HG03432 (cell line): ENCODE measurements around the gene OR2H2.

ENCODE experiments used
- ATAC-seq: cut with Tn5 transposase; IDR thresholded peaks from one replicate; pipeline ENCODE4 v1.9.1; 2021; ENCODE audit warnings: mild to moderate bottlenecking, moderate library complexity; ENCODE audit not compliant: unreplicated experiment

Gene OR2H2

DNA sequence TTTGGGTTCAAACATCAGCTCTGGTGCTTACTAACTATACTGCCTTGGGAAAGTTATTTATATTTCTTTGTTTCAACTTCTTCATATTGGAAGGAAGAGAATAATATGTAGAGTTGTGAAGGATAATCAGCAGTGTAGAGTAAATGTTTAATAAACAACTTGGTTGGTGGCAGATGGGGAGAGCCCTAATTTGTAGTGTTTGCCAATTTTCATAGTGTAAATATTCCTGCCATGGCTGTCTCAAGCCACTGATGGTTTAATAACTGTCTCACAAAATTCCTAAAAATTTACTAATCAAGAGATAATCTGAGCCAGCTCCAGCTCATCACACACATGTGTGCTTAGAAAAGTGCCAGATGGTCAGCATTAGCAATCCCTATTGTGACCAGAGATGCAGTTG is at the start of gene OR2H2:
Gene OR2H2, plus strand, starts transcription at position 301 of the 400 bp plus-strand sequence. CDS start 2,824 bp downstream, outside the sequence.
- ATAC-seq: no peak

DNA sequence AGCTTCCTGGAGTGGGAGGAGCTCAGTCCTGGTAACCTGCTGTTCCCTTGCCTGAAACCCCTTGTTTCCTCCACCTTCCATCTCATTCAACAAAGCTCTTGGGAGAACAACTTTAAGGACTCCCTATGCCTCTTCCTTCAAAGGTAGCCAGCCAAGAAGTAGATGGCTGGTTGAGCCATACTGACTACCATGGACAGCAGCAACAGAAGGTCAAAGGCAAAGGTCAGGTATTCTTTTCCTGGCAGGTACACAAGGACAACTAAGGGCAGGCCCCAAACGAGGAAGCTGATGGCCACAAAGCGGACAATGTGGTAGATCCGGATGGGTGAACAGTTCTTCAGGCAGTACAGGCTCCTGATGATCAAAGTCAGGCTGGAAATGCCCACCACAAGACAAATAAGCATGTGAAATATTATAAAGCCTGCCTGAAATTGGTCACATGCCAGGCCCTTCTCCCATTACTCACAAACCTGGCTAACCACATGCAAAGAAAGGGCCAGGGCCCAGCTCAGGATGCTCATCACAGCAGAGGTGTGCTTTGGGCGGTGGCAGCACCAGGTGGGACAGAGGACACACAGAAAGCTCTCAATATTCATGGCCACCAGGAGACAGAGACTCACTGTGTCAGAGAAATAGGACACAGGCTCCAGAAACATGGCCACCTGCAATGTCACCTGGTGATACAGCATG is 47.1 kb upstream of the OR2H2 start:
- no peak for ATAC-seq

DNA sequence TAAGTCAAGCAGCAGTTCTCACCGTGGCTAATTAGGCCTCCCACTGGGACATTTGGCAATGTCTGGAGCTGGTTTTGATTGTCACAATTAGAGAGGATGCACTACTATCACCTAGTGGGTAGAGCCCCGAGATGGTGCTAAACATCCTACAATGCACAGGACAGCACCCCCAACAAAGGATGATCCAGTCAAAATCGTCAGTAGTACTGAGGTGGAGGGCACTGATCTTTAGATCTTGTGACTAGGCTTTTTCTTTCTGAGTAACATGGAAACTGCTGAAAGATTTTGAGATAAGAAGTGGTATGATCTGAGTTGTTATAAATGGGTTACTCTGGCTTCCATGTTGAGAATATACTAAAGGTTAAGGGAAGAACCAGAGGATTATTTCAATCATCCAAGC is 37.3 kb upstream of the OR2H2 start:
- ATAC-seq: no peak

DNA sequence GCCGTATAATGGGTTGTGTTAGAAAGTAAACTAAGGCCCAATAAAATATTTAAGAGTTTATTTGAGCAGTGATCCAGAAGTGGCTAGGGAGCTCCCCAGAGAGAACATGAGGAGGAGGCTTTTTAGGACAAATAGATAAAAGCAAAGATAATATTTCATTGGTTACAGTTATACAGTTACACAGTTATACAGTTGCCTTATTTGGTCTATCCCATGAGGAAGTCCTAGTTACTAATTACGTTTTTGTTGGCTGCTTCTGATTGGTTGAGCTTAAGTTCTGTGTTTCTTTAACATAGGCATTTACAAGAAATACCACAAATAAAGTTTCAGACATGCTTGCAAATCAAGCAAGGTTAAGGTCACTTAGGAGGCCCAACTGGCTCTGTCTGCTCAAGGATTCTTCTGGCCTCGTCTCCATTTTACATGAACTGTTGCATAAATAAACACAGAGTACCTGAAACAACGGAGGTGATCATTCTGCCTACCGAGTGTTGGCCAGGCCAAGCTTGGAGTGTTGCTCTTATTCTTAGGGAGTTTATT is 32.3 kb upstream of the OR2H2 start:
- peak; percentile 87 for ATAC-seq

DNA sequence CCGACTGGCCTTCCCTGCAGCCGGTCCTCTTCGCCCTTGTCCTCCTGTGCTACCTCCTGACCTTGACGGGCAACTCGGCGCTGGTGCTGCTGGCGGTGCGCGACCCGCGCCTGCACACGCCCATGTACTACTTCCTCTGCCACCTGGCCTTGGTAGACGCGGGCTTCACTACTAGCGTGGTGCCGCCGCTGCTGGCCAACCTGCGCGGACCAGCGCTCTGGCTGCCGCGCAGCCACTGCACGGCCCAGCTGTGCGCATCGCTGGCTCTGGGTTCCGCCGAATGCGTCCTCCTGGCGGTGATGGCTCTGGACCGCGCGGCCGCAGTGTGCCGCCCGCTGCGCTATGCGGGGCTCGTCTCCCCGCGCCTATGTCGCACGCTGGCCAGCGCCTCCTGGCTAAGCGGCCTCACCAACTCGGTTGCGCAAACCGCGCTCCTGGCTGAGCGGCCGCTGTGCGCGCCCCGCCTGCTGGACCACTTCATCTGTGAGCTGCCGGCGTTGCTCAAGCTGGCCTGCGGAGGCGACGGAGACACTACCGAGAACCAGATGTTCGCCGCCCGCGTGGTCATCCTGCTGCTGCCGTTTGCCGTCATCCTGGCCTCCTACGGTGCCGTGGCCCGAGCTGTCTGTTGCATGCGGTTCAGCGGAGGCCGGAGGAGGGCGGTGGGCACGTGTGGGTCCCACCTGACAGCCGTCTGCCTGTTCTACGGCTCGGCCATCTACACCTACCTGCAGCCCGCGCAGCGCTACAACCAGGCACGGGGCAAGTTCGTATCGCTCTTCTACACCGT is 31.5 kb upstream of the OR2H2 start:
- peak; percentile 52 for ATAC-seq

DNA sequence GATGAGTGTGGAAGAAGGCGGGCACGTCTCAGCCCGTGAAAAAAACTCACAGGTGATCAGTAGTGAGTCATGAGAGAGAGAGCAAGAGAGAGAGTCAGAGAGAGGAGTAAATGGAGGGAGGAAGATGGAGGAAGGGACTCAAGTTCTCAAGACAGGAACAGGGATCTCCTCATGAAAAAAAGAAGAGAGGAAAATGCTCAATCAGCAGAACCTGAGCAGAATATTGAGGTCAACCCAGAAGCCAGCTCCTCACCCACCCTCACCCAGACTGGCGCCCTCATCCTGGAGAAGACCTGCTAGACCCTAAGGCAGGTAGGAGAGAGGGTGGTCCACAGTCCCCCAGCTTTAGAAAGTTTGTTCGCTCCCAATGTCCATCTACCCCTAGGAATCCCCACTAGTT is 30.2 kb upstream of the OR2H2 start:
- no peak for ATAC-seq

DNA sequence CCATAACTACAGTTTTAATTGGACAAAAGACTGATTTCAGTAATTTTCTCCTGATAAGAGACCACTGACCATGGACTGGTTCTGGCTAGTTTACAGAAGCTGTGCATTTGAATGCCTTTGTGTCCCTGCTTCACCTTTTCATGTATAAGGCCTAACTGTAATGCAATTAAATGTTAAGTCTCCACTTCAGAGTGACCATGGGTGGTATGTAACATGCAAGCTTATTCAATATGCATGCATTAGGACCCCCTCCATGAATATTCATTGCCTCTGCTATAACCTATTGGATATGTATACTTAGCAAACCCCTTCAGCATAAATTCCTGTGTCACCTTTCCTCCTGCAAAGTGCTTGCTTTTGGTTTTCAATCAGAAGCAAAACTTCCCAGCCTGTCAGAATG is 27.6 kb upstream of the OR2H2 start:
- ATAC-seq: no peak

DNA sequence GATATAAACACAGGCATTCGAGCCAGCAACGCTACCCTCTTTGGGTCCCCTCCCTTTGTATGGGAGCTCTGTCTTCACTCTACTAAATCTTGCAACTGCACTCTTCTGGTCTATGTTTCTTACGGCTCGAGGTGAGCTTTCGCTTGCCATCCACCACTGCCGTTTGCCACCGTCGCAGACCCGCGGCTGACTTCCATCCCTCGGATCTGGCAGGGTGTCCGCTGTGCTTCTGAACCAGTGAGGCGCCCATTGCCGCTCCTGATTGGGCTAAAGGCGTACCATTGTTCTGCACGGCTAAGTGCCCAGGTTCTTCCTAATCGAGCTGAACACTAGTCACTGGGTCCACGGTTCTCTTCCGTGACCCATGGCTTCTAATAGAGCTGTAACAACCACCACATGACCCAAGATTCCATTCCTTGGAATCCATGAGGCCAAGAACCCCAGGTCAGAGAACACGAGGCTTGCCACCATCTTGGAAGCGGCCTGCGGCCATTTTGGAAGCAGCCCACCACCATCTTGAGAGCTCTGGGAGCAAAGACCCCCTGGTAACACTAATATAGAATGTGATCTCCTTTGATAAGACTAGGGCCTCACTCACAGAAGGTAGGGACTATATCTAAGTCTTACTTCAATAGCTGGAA is 26.4 kb upstream of the OR2H2 start:
- no peak for ATAC-seq

DNA sequence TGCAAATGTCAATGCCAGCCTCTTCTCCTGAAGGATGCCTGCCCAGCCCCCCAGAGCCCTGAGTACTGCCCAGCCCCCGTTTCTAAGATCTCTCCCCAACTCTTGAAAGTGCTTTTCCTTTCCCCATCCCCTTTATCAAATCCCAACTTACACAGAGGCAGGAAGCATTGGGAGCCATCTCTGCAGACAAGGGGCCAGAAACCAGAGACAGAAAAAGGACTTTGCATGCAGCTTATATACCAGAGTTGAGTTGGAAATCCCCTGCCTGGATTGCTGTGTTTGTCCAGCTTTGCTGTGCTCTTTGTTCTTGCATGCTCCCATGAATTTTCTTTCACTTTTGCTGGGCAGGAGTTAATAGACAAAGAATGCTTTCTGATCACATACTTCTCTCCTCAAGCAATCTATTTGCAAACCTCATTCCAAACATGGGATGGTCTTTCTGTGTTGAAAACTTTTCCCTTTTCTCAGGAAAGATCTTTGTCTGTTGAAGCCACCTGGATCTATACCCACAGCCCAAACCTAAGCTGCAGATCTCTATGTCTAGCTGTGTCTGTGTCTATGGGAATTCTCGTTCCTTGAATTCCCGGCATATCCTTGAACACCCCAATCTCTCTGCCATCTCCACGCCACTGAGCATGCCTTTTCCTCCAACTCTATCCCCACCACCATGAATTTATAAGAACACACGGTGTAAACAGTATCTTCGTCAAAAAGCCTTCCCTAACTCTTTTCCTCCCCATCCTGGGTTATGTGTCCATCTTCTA is 25.2 kb upstream of the OR2H2 start, which contains the start of gene UBD:
Gene UBD, minus strand, starts transcription at position 209 of the 764 bp plus-strand sequence. Its CDS starts 31 bp downstream, at position 178.
- ATAC-seq: no peak

DNA sequence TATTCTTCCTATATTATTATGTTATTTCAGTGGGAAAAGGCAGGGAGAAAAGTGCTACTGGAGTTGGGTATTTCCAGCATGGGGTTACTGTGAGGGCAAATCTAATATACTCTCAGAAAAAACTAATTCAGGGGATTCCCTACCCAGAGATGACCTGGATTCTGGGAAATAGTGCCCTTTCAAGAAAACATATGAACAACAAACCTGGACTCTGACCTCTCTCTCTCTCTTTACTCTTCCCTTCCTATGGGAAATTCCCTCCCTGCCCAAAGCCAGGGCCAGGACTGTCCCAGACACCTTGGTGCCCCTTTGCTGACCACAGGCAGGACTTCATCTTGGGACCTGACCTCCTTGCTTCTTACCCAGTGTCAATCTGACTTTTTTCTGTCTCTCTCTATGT is 23.8 kb upstream of the OR2H2 start:
- ATAC-seq: no peak

DNA sequence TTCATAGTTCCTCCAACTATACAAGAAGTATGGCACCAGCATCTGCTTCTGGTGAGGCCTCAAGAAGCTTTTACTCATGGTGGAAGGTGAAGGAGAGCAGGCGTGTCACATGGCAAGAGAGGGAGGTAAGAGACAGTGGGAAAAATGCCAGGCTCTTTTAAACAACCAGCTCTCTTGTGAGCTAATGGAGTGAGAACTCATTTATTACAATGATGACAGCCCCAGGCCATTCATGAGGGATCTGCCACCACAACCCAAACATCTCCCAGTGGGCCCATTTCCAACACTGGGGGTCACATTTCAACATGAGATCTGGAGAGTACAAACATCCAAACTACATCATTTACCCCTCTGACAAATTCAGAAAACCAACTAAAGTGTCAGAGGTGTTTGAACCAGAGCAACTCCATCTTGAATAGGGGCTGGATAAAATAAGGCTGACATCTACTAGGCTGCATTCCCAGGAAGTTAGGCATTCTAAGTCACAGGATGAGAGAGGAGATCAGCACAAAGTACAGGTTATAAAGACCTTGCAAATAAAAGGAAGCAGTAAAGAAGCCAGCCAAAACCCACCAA is 23.2 kb upstream of the OR2H2 start:
- no peak for ATAC-seq

DNA sequence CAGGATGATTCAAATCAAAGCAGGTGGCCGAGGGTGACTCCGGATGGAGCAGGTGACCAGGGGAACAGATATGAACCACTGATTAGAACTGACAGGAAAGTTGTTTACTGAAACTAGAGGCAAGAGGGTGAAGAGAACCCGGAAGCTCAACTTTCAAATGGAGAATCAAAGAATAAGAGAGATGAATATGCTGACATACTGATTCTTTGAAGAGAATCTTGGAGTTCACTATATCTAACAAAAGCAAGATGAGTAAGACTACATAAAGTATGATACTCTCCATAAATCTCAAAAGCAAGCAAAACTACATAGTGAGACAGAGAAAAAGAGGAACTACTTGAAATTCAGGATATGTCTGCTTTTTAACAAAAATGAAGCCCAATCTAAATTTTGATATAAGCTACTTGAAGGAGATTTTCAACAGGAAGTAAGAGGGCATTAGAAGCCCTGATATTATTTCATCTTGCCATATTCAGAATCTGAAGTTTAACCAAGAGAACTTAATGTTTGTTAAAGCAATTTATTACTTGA is 21.4 kb upstream of the OR2H2 start:
- no peak for ATAC-seq

DNA sequence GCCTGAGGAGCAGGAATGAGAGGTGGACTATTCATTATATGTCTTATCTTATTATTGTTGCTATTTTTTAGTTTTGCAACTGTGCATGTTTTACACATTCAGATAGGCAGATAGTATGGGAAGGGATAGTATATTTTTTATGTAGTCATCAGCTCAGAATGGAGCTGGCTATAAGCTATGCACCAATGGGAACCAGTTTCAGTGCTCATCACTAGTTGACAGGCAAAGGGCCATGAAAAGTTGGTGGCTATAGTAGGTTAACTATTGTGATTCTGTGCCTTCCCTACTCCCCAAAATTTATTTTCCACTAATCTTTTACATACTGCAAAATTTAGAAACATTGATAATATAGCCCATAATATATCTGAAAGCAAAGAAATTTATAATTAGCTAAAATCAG is 20.0 kb upstream of the OR2H2 start:
- peak; percentile 56 for ATAC-seq

DNA sequence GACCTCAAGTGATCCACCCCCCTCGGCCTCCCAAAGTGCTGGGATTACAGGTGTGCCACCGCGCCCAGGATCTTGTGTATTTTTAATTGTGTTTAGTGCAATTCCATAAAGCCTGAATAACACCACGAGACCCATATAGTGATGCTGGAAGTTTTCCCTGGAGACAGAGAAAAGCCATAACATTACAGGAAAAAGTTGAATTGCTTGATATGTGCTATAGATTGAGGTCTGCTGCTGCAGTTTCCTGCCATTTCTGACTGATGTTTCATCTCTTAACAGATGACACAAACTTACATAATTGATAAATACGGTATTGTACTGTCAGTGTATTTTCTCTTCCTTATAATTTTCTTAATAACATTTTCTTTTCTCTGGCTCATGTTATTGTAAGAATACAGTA is 18.1 kb upstream of the OR2H2 start:
- no peak for ATAC-seq

DNA sequence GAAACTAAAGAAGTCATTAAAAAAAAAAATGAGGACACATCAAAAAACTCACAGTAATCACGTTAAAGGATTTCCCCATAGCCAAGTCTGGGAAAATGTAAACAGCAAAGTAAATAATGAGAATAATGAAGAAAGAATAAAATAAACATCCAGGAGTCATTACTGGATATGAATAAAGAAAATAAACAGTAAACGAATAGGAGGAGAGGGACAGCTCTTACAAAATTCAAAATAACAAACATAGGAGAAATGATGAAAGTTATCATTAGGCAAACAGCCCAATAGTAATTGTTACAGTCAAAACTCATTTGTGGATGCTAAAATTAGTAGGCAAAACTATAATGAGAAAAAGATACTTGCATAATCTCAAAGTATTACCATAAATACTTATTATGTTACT is 17.4 kb upstream of the OR2H2 start:
- no peak for ATAC-seq

DNA sequence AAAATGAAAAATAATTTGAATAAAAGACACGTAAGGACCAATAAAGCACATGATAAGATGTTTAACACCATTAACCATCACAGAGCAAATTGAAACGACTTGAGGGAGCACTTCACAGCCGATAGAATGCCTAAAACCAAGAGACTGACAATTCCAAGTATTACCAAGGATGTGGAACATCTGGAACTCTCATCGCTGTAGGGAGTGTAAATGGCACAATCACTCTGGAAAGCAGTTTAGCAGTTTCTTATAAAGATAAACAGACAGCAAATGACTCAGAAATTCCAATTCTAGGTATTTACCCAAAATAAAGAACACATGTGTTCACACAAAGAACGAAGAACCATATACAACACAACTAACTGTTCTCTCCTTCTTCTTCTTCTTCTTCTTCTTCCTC is 16.9 kb upstream of the OR2H2 start:
- ATAC-seq: no peak

DNA sequence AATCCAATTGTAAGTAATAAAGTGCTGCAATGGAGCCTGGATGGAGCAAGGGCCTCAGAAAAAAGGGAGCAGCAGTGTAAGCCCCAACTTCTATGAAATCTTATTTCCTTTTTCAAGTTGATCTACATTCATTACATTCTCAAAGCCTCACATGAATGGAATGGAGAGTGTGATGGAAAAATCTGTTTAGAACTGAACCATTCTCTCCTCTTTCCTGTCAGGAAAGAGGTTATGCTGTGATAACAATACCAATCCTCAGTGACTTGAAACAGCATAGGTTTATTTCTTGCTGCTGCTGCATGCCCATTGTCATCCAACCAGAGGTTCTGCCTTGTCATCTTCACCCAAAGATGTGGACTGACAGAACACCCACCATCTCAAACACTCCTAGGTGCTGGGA is 8.9 kb upstream of the OR2H2 start:
- ATAC-seq: no peak

DNA sequence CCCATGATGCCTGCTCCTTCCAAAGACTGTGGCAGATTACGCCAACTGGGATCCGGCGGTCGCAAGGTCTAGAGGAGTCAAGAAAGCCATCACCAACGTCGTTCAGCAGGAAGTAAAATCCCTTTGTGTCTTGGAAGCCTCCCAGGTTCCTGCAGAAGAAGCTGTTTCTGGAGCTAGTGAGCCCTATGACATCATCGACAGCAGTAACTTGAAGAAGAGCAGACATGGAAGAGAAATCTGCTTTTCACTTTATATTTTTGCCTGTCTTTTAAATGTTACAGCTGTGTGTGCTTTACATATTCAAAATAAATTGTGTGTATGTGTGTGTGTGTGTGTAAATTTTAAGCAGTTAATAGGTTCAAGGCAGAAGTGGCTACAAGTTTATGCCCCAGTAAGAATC is 7.4 kb upstream of the OR2H2 start:
- ATAC-seq: no peak

DNA sequence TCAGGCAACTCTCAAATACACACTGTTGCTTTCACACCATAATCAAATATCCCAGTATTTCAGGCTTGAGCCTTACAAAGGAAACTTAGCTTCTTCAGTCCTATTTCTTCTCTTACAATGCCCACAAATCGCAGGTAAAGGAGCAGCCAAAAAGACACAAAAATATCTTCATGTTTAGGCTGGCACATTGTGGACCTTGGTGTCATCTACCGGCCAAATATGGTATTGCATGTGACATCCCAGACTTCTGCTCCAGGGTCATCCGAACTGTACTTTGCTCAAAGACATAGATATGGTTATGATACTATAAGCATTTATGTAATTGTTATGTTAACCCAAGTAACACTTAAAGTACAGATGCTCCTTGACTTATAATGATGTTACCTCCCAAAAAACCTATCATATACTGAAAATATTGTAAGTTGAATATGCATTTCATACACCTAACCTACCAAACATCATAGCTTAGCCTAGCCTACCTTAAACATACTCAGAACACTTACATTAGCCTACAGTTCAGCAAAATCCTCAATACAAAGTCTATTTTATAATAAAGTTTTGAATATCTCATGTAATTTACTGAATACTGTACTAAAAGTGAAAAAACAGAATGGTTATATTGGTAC is 4.6 kb downstream of the OR2H2 start:
- ATAC-seq: no peak
